Measurements from ENCODE around the gene CEACAM18.

Gene CEACAM18

DNA sequence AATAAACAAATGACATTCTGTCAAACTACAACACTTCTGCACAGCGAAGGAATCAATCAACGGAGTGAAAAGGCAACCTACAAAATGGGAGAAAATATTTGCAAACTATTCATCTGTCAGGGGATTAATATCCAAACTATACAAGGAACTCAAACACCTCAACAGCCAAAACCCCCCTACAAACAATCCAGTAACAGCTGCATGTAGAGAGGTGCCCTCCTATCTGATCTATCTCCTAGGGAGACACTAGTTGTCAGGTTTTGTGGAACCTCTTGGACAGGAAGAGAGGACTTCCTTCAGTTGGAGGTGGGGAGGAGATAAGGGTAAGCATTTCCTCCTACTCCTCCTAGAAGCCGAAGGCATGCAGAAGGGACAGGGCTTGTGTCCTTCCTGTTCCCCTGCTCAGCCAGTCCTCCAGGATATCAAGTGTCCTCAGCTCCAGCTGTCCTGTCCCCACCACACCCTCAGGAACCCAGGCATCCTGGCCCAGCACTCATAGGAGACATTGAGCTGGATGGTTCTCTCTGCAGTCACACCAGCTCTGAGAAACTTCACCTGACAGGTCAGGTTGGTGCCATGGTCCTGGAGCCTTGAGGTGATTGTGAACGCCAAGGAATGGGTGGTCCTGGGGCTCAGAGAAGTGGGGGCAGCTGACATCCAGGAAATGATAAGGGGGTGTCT lies 10.3 kb upstream of the CEACAM18 start:
- TF ChIP-seq, protein P1, sequence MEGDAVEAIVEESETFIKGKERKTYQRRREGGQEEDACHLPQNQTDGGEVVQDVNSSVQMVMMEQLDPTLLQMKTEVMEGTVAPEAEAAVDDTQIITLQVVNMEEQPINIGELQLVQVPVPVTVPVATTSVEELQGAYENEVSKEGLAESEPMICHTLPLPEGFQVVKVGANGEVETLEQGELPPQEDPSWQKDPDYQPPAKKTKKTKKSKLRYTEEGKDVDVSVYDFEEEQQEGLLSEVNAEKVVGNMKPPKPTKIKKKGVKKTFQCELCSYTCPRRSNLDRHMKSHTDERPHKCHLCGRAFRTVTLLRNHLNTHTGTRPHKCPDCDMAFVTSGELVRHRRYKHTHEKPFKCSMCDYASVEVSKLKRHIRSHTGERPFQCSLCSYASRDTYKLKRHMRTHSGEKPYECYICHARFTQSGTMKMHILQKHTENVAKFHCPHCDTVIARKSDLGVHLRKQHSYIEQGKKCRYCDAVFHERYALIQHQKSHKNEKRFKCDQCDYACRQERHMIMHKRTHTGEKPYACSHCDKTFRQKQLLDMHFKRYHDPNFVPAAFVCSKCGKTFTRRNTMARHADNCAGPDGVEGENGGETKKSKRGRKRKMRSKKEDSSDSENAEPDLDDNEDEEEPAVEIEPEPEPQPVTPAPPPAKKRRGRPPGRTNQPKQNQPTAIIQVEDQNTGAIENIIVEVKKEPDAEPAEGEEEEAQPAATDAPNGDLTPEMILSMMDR (IDR thresholded peaks at IDR 0.05; ENCODE audit: borderline replicate concordance, control extremely low read depth, extremely low read depth, insufficient read depth, missing control alignments) = no peak
- DNase-seq (ENCODE audit: low spot score) = no peak
- in situ Hi-C loops (cut with MboI; ENCODE audit: low sequenced_read_pairs, unreplicated experiment) = no loop called here

DNA sequence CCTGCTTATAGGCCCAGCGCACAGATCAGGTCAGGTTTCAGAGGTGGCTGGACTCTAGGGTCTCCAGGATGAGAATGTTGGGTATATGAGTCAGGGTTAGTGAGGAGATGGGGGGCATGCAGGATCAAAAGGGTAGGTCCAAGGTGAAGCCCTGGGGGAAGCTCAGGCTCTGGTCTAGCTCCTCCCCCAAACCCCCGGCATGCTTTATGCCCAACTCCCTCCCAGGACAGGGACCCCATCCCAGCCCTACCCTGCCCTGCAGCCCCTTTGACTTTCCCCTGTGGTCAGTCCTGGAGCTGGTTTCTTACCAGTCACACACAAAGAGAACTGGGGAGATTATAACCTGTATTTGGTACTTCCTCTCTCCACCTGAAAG lies 9.8 kb upstream of the CEACAM18 start:
- TF ChIP-seq, protein P1 (IDR thresholded peaks at IDR 0.05; ENCODE audit: borderline replicate concordance, control extremely low read depth, extremely low read depth, insufficient read depth, missing control alignments) = no peak
- in situ Hi-C loops (cut with MboI; ENCODE audit: low sequenced_read_pairs, unreplicated experiment) = no loop called here
- no peak for DNase-seq (ENCODE audit: low spot score)

DNA sequence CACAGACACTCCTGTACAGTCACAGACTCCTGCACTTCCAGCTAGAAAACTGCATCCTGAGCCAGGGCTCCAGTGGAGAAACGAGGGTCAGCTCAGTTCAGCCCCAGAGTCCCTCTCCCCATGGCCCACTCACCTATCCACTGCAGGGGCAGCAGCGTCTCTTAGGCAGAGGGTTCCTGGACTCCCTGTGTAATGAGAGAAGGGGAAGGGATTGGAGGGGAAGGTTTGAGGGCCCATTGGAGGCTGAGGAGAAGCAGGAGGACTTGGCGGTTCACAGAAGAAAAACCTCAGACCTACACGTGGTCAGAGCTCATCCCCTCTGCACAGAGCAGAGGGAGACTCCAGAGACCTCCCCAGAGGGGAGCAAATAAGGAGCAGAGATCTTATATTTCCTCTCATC lies 9.2 kb upstream of the CEACAM18 start:
- no peak for DNase-seq (ENCODE audit: low spot score)
- in situ Hi-C loops (cut with MboI; ENCODE audit: low sequenced_read_pairs, unreplicated experiment) = no loop called here
- TF ChIP-seq, protein P1 (IDR thresholded peaks at IDR 0.05; ENCODE audit: borderline replicate concordance, control extremely low read depth, extremely low read depth, insufficient read depth, missing control alignments) = no peak

DNA sequence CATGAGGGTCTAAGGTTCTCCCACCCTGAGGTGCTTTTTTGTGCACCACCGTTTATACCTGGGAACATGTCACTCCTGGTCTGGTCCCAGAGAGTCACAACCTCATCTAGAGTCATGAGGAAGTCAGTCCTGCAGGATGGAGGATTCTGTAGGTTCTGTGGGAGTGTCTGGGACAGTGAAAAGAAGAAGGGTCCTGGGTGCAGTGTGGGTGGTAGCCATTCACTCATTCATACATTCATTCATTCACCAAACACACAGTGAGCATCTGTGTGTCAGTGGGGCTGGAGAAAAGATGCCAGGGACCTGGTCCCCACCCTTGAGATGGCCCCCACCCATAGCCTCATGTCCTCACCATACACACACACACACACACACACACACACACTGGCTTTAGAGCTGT lies 8.7 kb upstream of the CEACAM18 start:
- in situ Hi-C loops (cut with MboI; ENCODE audit: low sequenced_read_pairs, unreplicated experiment) = loop anchor here (5.0 kb wide), 1 partner anchor 188 kb away; no protein-coding TSS in a partner anchor
- DNase-seq (ENCODE audit: low spot score) = no peak
- TF ChIP-seq, protein P1 (IDR thresholded peaks at IDR 0.05; ENCODE audit: borderline replicate concordance, control extremely low read depth, extremely low read depth, insufficient read depth, missing control alignments) = no peak

DNA sequence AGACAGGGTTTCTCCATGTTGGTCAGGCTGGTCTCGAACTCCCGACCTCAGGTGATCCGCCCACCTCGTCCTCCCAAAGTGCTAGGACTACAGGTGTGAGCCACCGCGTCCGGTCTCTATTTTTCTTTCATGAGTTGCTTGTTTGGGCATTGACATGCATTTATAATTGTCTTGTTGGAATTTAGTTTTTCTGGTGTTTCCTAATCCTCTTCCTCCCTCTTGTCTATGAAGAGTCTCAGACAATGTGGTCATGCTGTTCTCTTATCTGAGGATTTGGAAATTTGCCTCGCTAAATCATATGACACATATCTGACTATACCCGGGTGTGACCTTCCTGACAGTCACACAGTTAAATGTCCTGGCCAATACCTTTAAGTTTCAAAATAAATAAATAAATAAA lies 7.4 kb upstream of the CEACAM18 start:
- DNase-seq (ENCODE audit: low spot score) = no peak
- in situ Hi-C loops (cut with MboI; ENCODE audit: low sequenced_read_pairs, unreplicated experiment) = loop anchor here (5.0 kb wide), 1 partner anchor 186 kb away; no protein-coding TSS in a partner anchor
- TF ChIP-seq, protein P1 (IDR thresholded peaks at IDR 0.05; ENCODE audit: borderline replicate concordance, control extremely low read depth, extremely low read depth, insufficient read depth, missing control alignments) = no peak

DNA sequence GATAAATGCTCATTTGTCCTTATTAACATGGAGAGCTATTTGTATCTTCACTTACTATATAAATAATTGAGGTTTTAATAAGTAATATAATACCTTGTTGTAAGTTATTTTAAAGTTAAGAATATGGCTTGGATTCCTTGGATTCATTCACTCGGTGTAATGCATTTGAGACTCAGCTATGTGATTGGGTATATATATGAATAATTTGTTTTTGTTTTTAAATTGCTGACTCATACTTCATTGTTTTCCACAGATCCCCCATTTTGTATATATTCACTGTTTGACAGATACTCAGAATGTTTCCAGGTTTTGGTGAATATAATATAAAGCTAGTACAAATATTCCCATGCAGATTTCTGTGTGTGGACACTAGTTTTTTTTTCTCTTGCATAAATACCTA lies 6.8 kb upstream of the CEACAM18 start:
- TF ChIP-seq, protein P1 (IDR thresholded peaks at IDR 0.05; ENCODE audit: borderline replicate concordance, control extremely low read depth, extremely low read depth, insufficient read depth, missing control alignments) = no peak
- no peak for DNase-seq (ENCODE audit: low spot score)
- in situ Hi-C loops (cut with MboI; ENCODE audit: low sequenced_read_pairs, unreplicated experiment) = loop anchor here (5.0 kb wide), 1 partner anchor 186 kb away; no protein-coding TSS in a partner anchor
